ENCODE measurements around the gene CORIN. TPM values are rescaled to one million over a fixed set of nuclear protein-coding genes. Genes with fewer than 3 reads are reported as not detected.
"Not testable (repeated sequence)": the region's sequence is repeated elsewhere in the genome, so short reads cannot be mapped to it uniquely, and the experiment has no call there.

CORIN gene
- polyA plus RNA-seq, 12 donors = 1.7 to 5.7 (median 2.4) TPM; not detected in 2

DNA sequence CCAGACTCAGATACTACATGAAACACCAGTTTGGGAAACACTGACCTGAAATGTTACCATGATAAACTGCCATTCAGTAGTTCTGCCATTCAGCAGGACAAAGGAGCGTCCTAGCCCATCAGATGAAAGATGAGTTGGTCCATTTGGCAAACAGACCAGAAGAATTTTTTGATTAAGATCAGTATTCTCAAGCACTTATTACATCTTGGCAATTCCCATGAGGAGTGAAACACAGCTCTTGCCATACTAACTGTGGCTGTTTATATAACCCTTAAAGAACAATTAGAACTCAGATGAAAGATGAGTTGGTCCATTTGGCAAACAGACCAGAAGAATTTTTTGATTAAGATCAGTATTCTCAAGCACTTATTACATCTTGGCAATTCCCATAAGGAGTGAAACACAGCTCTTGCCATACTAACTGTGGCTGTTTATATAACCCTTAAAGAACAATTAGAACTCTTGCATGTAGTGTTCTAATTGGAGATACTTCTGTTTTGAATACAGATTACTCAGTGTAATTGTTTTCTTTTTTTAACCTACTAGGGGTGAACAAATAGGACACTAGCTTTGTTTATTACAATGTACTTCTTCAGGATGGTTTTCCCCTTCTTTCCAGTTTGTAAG, 146.0 kb downstream of the CORIN start:
- DNase-seq = not testable (repeated sequence)

DNA sequence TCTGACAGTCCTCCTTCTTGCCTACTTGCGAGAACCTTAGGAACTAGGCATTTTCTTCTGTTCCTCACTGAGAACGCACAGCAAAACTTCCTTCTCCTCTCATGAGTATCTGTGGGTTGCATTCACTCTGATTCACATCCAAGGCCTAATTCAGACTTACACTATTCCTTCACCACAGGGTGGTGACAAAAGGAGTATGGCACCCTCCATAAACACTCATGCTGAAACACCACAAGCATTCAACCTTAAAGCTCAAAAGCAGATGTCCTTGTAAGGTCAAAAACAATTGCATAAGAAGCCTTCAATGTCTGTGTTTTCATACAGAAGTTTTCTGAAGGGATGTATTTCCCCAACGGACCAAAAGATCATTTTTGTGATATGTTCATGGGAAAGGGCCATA, 147.3 kb downstream of the CORIN start:
- DNase-seq = no peak

DNA sequence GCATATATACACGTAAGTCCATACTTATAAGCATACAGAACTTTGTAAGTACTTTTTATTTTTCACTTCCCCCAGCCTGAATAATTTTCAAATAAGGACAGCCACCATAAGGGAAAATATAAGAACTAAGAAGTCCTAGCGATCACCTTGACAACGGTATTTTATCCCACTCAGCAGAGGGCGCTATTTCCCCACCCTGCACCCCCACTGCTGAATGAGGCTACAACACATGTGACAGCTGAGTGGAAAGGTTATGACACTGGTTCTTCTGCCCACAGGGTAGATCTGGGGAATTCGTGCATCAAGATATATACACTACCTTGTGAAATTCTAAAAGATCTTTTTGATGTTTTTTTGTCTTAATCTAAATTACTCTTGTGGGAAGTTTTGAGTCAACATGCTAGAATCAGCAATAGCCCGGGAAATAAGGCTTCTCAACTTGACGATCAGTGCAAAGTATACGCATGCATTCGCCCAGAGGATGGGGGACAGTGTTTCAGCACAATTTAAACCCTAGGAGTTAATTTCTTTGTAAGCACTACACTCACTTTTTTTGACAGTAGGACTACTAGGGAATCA, 151.5 kb downstream of the CORIN start:
- peak; percentile 15 for DNase-seq

DNA sequence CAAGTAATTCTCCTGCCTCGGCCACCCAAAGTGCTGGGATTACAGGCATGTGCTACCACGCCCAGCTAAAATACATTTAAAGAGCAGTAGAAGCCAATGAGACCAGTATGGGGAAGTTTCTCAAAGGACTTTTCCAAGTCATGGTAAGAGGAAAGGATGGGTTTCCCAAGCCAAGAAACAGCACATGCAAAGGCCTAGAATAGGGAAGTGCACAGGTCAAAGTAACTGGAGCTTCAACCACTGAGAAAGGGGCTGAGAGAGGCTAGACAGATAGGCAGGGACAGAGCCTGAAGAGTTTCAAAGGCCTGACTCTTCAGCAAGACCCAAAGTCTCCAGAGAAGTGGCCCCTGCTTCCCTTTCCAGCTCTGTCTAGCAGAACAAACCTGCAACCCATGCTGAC, 162.1 kb downstream of the CORIN start:
- DNase-seq = no peak

GRCh38 chr4:47674144-47674543, 163.7 kb downstream of the CORIN start:
- DNase-seq = no peak

- DNase-seq = no peak
These were observed 165.2 kb downstream of the CORIN start for GRCh38 chr4:47672696-47673095.

DNA sequence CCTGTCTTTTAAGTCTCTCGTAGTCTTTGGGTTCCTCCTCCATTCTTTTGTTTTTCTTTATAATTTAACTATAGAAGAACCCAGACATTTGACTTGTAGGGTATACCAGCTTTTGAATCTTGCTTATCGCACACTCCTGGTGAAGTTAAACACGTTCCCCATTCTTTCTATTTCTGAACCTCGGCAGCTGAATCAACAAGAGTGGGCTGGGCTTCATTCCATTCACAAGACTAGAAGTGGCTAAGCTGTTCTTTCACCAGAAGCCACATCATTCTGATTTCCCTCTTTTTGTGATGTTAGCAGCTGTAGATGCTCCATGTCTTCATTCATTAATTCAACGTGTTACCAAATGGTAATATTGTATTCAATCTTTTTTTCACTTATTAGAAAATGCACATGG, 167.9 kb downstream of the CORIN start:
- no peak for DNase-seq

- DNase-seq = peak; percentile 72
These were observed 169.0 kb downstream of the CORIN start for GRCh38 chr4:47668810-47669408.

DNA sequence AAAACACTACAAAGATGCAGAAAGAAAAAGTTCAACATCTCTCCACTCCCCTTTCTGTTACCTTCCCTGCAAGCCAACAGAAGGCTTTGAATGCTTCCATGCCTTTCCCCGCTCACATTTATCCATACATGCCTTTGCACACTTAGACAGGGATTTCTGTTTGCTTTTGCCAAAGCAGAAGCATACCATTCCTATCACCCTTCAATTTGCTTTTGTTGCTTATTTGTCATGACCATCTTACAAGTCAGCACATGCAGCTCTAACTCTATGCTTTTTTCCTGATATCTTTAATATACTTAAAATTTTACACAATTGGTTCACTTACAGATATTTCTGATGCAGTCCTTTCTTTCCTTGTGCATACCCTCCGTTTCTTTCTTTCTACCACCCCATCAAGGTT, 169.6 kb downstream of the CORIN start:
- no peak for DNase-seq

- no peak for DNase-seq
These were observed 170.3 kb downstream of the CORIN start for GRCh38 chr4:47667552-47667951.

GRCh38 chr4:47664051-47664826, 173.6 kb downstream of the CORIN start:
- DNase-seq = no peak

- no peak for DNase-seq
These were observed 174.9 kb downstream of the CORIN start for GRCh38 chr4:47662975-47663374.

GRCh38 chr4:47661741-47662140, 176.1 kb downstream of the CORIN start:
- DNase-seq = no peak

- no peak for DNase-seq
These were observed 178.5 kb downstream of the CORIN start for GRCh38 chr4:47659342-47659741.

DNA sequence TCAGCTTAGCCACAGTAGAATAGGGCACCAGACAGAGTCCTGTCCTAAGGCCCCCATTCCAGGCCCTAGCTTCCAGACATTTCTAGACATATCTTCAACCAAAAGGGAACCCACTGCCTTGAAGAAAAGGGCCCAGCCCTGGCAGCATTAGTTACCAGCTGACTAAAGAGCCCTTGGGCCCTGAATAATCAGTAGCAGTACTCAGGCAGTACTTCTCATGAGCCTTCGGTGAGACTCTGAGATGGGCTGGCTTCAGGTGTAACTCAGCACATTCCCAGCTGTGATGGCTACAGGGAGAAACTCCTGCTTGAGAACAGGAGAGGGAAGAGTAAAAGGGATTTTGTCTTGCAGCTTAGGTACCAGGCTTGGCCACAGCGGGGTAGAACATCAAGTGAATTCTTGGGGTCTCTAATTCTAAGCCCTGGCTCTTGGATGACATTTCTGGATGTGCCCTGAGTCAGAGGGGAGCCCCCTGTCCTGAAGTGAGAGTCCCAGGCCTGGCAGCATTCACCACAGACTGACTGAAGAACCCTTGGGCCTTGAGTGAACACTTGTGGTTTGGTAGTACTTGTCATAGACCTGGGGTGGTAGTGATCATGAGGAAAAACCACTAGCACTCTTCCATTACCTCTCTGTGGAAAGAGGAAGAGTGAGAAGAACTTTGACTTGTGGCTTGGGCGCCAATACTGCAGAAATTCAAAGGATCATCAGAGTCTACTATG, 182.7 kb downstream of the CORIN start:
- DNase-seq = no peak

GRCh38 chr4:47652092-47652491, 185.8 kb downstream of the CORIN start:
- no peak for DNase-seq

DNA sequence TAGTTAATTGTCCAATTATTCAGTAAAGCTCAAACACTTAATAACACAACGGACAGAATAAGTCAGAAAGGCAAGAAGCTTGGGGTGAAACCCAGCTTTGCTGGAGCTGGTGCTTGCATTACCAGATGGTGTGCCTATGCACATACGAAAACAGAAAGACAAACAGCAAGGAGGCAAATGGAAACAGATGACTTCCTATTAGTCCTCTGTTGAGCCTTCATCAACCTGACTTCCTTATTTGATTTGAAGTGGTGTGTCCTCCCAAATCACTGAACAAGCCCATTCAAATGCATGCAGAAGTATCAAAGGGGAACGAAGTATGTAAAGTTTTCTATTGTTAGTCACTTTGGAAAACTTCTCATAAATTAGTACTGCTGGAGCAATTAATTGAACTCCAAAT, 186.6 kb downstream of the CORIN start:
- no peak for DNase-seq

DNA sequence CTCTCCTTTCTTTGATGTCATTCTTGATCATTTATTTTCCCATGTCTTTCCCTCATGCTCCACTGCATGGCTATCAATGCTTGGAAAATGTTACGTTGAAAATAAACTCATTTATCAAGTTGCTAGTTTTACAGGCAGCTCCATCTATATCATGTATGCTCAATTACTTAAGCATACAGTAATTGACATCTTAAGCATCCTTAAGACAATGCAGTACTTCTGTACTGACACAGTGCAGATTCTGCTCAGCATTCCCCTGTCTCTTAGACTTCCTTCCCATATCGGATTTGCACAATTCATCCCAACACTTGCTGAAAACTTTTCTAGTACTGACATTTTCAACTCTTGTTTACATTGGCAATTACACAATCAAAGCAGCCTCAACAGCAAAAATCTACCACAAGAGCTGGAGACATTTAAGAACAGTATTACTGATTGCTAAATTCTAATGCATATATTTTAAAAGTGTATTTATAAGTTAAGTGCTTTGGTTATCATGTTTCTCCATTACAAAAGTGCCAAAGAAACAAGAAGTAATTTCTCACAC, 187.2 kb downstream of the CORIN start:
- DNase-seq = no peak

DNA sequence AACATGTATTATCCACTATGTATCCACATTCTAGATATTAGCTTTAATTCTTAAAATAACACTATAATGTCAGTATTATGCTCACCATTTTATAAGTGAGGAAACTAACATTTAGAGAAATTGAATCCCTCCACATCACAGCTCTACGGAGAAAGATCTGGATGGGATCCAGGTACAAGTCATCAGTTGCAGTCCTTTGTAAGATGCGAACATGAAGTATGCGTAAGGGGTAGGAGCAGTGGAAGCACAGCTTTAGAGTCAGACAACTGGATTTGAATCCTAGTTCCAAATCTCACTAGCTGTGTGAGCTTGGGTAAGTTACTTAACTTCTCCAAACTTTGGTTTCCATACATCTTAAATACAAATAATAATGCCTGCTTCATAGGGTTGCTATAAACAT, 190.3 kb downstream of the CORIN start:
- DNase-seq = no peak

DNA sequence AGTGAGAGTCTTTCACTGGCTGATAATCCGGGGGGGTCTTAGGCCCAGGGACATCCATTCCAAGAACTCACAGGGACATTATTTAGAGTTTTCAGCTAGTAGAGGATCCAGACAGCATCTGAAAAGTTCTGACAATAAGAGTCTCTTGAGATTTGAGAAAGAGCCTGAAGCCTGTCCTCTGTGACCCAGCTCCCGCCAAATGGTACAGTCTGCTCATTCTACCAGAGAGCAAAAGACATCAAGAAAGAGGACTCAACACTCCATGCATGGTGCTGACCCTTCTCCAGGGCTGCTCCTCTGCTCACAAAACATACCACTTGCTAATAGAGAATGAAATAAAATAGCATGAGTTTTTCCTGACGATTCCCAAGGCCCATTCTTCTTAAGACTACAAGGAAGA, 190.8 kb downstream of the CORIN start:
- no peak for DNase-seq

- DNase-seq = no peak
These were observed 191.5 kb downstream of the CORIN start for GRCh38 chr4:47646372-47646771.

GRCh38 chr4:47643845-47644244, 194.0 kb downstream of the CORIN start:
- no peak for DNase-seq
